ENCODE measurements around the gene SCARF2. TPM values are rescaled to one million over a fixed set of nuclear protein-coding genes. Genes with fewer than 3 reads are reported as not detected.
"Not testable (repeated sequence)": the region's sequence is repeated elsewhere in the genome, so short reads cannot be mapped to it uniquely, and the experiment has no call there.

Gene SCARF2
- polyA plus RNA-seq, 6 donors from 2014 or later, result 0.25 to 0.64 (median 0.36) TPM; not detected in 2

DNA sequence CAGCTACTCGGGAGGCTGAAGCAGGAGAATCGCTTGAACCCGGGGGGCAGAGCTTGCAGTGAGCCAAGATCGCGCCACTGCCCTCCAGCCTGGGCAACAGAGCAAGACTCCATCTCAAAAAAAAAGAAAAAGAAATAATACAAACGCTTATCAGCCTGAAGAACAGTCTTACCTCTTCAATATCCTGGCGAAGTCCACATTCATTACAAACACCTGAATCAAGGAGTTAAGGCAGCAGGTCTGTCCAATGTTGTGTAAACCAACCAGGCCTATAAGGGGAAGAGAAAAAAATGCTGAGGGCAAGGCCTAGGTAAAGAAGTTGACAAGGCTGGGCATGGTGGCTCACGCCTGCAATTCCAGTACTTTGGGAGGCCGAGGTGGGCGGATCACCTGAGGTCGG, 60.6 kb downstream of the SCARF2 start:
- not testable (repeated sequence) for H3K4me1 Mint-ChIP-seq; H3K36me3 Mint-ChIP-seq; H3K9me3 Mint-ChIP-seq; DNase-seq; H3K27ac Mint-ChIP-seq; H3K4me3 Mint-ChIP-seq; ATAC-seq (ENCODE audit: low read depth in 2 of 2)
- peaks cover 2 to 18% (median 7%) of the 10 kb centered on the region in 3 donors for H3K27me3 Mint-ChIP-seq

DNA sequence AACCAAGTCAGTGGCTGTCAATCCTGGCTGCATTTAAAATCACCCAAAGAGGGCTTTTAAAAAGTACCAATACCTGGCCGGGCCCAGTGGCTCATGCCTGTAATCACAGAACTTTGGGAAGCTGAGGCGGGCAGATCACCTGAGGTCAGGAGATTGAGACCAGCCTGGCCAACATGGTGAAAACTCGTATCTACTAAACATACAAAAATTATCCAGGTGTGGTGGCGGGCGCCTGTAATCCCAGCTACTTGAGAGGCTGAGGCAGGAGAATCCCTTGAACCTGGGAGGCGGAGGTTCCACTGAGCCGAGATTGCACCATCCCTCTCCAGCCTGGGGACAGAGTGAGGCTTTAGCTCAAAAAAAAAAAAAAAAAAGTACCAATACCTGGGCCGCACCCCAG, 61.3 kb downstream of the SCARF2 start:
- not testable (repeated sequence) for H3K27ac Mint-ChIP-seq; H3K9me3 Mint-ChIP-seq; DNase-seq; H3K4me3 Mint-ChIP-seq; H3K4me1 Mint-ChIP-seq; H3K36me3 Mint-ChIP-seq; ATAC-seq (ENCODE audit: low read depth in 2 of 2)
- H3K27me3 Mint-ChIP-seq, result peaks cover 0 to 18% (median 7%) of the 10 kb centered on the region in 3 donors

Other genes starting within 250 kb of the SCARF2 start
- not detected for gene RTN4R, start 169.5 kb downstream of the SCARF2 start, polyA plus RNA-seq (ENCODE audit: low read depth in 6 of 6)
- 10 to 100 TPM; 54.0 to 84.4 (median 56.6) TPM for gene DGCR6L, start 117.8 kb downstream of the SCARF2 start, polyA plus RNA-seq (ENCODE audit: low read depth in 6 of 6)
- 1 to 10 TPM; 2.4 to 8.5 (median 5.5) TPM for gene ZNF74, start 43.7 kb downstream of the SCARF2 start, polyA plus RNA-seq (ENCODE audit: low read depth in 6 of 6)
- gene KLHL22, start 58.0 kb upstream of the SCARF2 start, polyA plus RNA-seq (ENCODE audit: low read depth in 6 of 6), result 10 to 100 TPM in 5 of 6 donors, 1 to 10 TPM in 1; 4.7 to 24.3 (median 15.9) TPM
- 10 to 100 TPM in 5 of 6 donors, 1 to 10 TPM in 1; 7.3 to 41.8 (median 17.1) TPM for gene MED15, start 69.8 kb upstream of the SCARF2 start, polyA plus RNA-seq (ENCODE audit: low read depth in 6 of 6)

Measured in naive B cell (primary cell).